Kidney glomerular epithelial cell (primary cell): Measurements from ENCODE around the gene GPR37L1.
"Not testable (repeated sequence)": the region's sequence is repeated elsewhere in the genome, so short reads cannot be mapped to it uniquely, and the experiment has no call there.

ENCODE experiments used
- DNase-seq: peaks from one replicate; lab custom pipeline; 2025; lab: John Stamatoyannopoulos, UW

The GPR37L1 gene

DNA sequence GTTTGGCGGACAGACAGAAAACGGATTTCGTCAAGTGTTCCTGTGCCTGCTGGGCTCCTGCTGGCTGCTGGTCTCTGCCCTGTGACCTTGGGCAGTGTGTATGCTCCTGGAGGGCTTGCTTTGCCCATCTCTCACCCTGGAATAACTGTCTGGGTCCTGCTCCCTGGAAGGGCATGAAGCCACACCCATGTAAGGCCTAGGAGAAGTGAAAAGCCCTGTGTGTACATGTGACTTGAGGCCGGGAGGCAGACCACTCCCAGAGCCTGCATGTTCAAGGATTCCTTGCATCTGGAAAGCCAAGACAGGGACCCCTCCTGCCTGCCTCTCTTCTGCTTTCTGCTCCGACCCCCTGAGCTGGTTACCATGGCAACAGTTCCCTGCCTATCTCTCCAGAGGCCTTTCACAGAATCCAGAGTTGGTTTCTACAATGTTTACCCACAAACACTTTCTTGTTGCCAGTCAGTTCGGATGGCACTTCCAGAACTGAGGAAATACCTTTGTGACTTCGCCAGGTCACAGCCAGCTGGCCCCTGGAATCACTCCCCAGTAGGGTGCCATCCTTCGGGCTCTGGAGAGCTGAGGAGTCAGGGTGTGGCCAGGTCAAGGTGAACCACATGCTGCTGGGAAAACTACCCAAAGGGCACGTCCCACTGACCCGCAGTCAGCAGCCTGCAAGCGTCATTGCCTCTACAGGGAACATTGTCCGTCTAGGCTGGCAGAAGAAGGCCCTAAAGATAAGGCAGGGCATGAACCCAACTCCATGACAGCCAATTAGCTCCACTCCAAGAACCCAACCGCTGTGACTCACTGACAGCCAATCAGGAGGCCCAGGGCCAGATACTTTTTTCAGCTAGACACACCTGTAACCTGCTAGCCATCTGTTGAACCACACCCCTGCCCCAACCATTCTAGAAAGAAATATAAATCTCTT, 14.7 kb upstream of the GPR37L1 start:
- no peak for DNase-seq

DNA sequence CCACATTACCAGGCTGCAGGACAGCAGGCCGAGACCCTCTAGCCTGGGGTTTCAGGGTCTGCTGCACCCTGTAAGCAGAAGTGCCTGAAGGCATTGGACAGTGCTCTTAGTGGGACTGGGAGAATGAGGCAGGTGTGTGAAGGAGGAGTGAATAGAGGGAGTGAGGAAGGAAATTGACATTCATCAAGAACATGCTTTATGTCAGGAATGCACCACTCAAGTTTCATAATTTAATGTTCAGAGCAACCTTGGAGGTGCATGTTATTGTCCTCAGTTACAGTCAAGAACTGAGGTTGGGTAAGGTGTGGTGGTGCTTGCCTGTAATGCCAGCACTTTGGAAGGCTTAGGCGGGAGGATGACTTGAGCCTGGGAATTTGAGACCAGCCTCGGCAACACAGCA, 11.7 kb upstream of the GPR37L1 start:
- DNase-seq = no peak

DNA sequence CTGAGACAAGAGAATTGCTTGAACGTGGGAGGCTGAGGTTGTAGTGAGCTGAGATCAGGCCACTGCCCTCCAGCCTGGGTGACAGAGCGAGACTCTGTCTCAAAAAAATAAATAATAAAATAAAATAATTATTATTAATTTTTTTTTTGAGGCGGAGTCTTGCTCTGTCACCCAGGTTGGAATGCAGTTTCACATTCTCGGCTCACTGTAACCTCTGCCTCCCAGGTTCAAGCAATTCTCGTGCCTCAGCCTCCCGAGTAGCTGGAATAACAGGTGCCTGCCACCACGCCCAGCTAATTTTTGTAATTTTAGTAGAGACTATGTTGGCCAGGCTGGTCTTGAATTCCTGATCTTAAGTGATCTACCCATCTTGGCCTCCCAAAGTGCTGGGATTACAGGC, 11.1 kb upstream of the GPR37L1 start:
- not testable (repeated sequence) for DNase-seq

GRCh38 chr1:202112859-202113689, 9.6 kb upstream of the GPR37L1 start:
- peak; percentile 64 for DNase-seq

DNA sequence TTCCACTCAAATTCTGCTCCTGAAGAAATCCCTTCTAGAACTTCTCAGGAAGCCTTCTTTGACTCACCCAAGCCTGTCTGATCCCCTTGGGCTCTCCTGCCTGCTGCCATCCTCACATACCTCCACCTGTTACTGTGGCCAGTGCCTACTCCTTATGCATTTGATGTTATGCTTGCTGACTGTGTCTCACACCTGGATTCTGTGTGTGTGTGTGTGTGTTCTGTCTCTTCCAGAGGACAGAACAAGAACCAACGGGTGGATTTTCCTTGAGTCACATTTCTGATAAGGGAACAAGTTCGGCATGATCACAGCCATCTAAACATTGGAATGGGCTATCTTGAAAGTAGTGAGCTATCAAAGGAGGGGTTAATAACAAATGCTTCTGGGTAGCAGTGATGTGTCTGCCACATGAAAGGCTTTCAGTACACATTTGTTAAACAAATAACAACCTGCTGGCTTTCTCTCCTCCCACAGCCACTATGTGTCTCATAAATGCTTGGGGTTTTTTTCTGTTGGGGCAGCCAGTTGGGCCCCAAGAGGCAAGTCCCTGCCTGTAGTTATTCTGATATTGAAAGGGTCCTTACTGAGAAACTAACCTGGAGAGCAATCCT, 8.9 kb upstream of the GPR37L1 start:
- no peak for DNase-seq

DNA sequence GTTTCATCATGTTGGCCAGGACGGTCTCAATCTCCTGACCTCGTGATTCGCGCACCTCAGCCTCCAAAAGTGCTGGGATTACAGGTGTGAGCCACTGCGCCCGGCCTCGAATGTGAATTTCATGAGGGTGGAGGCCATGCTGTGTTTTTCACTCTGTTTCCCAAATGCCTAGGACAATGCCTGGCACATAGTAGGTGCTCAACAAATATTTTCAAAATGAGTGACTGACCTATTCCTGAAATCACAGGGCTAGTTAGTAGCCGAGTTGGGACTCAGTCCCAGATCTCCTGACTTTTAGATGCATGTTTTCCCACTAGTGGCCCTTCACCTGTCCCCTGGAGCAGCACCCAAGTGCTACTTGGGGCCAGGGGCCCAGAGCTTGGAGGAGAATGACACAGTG, 6.4 kb upstream of the GPR37L1 start:
- DNase-seq = no peak

GRCh38 chr1:202117898-202118371, 4.8 kb upstream of the GPR37L1 start:
- DNase-seq = no peak

DNA sequence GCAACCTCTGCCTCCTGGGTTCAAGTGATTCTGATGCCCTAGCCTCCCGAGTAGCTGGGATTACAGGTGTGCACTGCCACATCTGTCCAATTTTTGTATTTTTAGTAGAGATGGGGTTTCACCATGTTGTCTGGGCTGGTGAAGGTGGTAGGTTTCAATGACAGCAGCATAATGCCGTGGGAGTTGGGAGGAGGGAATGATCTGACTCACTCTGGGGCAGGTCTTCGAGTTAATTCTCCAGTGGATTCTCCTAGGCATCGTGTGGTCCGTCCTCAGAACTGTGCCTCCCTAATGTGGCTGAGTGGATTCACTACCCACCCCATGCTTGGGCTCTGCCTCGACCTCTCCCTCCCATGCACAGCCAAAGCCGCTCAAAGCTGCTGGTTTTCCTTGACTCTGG, 1.7 kb upstream of the GPR37L1 start:
- DNase-seq = no peak

DNA sequence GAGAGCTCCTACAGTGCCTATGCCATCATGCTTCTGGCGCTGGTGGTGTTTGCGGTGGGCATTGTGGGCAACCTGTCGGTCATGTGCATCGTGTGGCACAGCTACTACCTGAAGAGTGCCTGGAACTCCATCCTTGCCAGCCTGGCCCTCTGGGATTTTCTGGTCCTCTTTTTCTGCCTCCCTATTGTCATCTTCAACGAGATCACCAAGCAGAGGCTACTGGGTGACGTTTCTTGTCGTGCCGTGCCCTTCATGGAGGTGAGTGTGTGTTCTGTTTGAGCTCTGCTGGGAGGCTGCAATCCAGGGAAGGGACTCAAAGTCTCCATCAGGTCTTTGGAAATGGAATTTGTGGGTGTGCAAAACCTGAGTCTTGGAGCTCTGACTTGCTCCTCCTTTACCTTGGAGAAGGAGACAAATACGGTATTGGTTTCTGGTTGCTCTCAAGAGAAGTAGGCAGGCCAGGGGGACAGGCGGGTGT, 658 bp downstream of the GPR37L1 start:
- DNase-seq = no peak

GRCh38 chr1:202124142-202124541, 1.4 kb downstream of the GPR37L1 start:
- DNase-seq = no peak

- DNase-seq = no peak
Observed at GRCh38 chr1:202125611-202126010, 2.9 kb downstream of the GPR37L1 start.

DNA sequence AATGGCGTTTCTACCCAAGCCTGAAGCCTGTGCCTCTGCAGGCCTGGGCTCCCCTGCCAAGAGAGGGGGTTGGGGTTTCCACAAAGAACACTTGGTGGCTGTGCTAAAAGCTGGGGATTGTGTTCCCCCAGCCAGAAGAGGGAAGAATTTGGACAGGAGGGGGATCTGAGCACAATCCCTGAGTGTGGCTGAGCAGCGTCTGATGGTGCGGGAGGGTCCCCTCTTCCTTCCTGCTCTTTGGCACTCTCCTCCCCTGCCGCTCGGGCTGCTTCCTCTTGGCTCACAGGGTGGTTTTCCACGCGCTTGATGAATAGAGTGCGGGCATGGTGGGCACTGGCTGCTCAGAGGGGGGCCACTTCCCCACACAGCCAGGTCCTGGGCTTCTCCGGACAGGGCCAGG, 3.7 kb downstream of the GPR37L1 start:
- no peak for DNase-seq

GRCh38 chr1:202127061-202127460, 4.3 kb downstream of the GPR37L1 start:
- DNase-seq = no peak

DNA sequence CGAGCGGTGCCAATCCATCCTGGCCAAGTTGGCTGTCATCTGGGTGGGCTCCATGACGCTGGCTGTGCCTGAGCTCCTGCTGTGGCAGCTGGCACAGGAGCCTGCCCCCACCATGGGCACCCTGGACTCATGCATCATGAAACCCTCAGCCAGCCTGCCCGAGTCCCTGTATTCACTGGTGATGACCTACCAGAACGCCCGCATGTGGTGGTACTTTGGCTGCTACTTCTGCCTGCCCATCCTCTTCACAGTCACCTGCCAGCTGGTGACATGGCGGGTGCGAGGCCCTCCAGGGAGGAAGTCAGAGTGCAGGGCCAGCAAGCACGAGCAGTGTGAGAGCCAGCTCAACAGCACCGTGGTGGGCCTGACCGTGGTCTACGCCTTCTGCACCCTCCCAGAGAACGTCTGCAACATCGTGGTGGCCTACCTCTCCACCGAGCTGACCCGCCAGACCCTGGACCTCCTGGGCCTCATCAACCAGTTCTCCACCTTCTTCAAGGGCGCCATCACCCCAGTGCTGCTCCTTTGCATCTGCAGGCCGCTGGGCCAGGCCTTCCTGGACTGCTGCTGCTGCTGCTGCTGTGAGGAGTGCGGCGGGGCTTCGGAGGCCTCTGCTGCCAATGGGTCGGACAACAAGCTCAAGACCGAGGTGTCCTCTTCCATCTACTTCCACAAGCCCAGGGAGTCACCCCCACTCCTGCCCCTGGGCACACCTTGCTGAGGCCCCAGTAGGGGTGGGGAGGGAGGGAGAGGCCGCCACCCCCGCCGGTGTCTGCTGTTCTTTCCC, 5.3 kb downstream of the GPR37L1 start:
- DNase-seq = no peak

- no peak for DNase-seq
Observed at GRCh38 chr1:202129453-202130296, 7.0 kb downstream of the GPR37L1 start.

- DNase-seq = no peak
Observed at GRCh38 chr1:202130297-202130721, 7.6 kb downstream of the GPR37L1 start.

GRCh38 chr1:202130816-202131522, 8.3 kb downstream of the GPR37L1 start:
- DNase-seq = no peak

DNA sequence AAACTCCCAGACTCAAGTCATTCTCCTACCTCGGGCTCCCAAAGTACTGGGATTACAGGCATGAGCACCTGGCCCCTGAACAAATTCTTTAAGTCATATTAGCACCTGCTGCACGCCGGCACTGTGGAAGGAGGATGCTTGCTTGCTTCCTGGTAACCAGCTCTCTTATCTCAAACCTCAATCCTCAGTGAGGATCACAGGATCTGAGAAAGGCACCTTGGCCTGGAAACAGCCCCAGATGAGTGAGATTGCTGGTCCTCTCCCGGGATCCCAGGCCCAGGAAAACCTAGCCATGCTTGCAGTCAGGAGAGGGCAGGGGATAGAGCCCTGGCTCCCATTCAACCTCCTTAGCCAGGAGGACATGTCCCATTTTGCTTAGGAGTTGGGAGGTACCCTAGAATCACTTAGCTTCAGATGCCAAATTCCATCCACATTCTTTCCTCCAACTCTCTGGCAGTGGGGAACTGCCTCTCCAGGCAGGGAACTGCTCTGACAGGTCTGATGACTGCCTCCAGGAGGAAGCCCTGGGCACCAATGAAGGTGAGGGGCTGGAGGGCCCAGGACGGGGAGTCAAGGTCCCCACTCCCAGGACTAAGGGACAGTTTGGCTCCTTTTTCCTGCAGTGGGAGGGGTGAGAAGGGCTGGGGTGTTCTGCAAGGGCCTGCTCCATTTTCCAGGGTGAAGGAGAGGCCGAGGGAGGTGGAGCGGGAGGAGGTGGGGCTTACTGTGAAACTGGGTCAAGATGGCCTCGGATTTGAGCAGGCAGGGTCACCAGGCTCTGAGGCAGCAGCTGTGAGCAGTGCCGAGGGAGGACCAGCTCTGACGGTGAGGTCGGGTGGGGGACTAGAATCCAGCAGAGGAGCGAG, 9.5 kb downstream of the GPR37L1 start:
- no peak for DNase-seq

GRCh38 chr1:202133001-202133400, 10.3 kb downstream of the GPR37L1 start:
- DNase-seq = no peak
